GM18502 (cell line): ENCODE results near the gene ARHGAP8.

Experiments
- ATAC-seq: cut with Tn5 transposase; IDR thresholded peaks from one replicate; pipeline ENCODE4 v1.9.1; 2021; ENCODE audit warnings: mild to moderate bottlenecking; ENCODE audit not compliant: unreplicated experiment, poor library complexity

ARHGAP8 gene

DNA sequence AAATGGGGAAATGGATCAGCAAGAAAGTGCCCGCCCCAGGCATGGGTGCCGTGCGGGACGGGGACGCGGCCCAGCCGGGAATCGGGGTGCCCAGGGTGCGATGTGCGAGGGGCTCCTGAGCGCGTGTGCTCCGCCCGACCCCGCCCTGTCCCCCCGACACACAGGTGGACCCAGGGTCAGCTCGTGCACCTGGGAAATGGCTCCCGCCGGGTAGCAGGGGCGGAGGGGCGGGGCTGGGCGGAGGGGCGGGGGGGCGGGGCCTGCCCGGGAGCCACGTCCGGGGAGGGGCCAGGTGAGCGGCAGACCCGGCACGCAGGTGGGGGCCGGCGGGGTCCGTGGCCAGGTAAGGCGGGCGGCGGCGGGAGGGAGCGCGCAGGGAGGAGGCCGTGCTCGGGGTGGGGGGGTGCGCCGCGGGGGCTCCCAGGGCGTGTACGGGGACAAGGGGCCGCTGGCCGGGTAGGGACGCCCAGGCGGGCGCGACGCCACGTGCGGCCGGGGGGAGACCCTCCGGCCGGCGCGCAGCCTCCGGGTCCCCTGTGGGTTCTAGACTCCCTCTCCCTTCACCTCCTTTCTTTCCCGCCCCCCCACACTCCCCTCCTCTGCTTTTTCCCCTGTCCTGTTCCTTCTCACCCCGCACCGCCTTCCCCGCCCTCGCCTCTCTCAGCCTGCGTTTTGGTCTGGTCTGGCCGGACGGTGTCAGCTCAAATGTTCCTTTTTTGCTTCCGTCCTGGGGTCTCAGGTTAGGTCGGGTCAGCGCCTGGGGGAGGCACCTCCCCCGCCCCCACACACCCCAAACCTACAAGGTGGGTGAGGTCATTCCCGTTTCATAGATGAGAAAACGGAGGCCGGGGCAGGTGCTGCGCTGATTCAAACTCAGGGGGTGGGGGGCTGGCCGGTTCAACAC lies at the start of gene ARHGAP8:
Gene ARHGAP8, plus strand, starts transcription at position 291 of the 904 bp plus-strand sequence. CDS start 33,953 bp downstream, outside the sequence.
- ATAC-seq, result no peak

DNA sequence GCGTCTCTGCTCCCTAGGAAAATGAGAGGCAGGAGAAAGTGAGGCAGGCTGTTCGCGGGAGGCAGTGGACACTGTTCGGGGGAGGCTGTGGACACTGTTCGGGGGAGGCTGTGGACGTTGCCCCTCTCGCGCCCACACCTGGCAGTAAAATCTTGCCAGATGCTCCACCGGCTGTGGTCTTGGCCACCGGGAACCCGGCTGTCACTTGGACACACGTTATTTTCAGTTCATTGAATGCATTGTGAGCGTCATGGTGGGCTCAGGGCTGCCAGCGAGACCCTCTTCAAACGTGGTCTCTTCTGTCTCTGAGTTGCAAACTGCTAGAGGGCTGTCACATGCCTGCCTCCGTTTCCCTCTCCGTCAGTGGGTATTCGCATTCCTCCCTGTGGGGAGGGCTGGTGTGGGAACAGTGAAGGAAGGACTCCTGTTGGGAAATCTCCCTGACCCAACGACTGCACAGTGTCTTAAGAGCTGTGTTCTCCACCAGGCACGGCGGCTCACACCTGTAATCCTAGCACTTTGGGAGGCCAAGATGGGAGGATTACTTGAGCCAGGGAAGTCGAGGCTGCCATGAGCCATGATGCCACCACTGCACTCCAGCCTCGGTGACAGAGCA lies 49.0 kb upstream of the ARHGAP8 start:
- no peak for ATAC-seq

DNA sequence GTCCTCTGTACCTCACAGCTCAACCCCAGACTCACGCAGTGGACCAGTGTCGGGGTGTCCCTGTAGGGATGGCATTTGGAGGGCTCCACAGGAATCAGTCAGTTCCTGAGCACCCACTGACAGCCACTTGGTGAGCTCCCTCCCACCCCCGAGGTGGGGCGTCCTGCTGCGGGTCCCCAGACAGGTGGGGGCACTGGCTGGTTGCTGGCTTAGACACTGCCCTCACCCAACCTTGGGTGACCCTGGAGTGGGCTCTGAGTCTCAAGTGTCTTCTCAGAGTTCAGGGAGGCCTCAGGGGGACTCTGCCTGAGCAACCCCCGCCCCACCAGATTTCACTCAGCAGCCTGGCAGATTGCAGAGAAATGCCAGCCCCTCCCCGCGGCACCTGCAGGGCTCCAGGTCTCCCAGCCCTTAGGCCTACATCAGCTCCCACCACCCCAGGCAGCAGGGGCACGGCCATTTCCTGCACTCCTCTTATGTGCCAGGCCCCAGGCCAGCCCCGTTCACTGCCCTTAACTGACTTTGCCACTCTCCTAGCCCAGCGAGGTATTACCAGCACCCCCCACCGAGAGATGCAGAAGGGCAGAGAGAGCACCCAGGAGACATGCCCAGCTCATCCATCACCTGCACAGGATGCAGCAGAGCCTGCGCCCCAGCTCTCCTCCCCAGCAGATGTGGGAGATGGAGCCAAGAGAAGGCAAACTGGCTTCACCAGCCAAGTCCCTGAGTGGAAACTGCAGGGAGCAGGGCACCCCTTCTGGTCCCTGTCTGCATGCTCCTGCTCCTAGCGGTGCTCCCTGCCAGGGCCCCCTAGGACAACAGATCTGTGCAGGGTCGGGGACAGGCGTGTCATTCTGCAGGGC lies 48.0 kb upstream of the ARHGAP8 start:
- no peak for ATAC-seq

DNA sequence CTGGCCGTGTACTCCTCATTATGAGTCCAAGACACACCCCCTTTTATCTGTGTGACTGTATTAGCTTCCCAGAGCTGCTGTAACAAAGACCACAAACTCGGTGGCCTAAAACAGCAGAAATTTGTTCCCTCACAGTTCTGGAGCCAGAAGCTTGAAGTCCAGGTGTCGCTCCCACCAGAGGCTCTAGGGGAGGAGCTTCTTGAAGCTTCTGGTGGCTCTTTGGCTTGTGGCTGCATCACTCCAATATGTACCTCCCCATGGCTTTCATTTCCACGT lies 47.4 kb upstream of the ARHGAP8 start:
- no peak for ATAC-seq

DNA sequence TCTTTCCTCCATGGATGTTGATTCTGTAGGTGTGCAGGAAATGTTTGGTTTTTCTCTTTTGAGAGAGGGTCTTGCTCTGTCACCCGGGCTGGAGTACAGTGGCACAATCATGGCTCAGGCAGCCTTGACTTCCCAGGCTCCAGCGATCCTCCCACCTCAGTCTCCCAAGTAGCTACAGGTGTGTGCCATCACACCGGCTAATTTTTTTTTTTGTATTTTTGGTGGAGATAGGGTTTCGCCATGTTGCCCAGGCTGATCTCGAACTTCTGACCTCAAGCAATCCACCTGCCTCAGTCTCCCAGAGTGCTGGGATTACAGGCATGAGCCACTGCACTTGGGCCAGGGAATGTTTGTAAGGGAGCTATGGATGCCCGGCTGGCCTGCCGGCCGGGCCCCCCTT lies 45.9 kb upstream of the ARHGAP8 start:
- ATAC-seq, result no peak

DNA sequence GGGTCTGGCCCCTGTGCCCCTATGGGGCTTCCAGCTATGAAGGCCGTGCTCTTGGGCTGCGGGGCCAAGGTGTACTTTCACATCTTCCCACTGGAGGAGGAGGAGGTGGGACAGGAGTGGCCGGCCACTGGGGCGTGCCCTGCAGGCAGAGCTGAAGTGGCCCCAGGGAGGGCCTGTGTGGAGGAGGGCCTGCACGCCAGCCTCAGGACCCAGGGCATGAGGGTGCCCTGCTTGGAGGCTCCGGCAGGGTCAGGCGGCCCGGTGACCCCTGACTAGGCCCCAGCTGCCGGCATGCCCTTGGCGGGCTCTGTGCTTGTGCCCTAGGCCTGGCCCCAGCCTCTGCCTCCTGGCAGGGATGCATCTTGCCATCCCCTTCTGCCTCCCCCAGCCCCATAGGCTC lies 45.2 kb upstream of the ARHGAP8 start:
- ATAC-seq, result no peak

DNA sequence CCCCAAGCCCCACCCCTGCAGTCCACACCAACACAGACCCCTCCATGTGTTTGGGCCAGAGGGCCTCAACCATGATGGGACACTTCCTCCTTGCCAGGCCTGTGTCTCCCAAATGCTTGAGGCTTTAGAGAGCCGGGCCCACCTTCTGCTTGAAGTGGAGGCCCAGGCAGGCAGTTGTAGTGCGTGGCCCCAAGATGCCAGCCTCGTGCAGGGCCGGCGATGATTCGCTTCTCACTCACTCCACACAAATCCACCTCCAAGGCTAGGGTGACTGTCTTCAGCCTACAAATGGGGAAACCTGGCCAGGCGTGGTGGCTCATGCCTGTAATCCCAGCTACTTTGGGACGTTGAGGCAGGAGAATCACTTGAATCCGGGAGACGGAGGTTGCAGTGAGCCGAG lies 44.6 kb upstream of the ARHGAP8 start:
- ATAC-seq, result no peak

DNA sequence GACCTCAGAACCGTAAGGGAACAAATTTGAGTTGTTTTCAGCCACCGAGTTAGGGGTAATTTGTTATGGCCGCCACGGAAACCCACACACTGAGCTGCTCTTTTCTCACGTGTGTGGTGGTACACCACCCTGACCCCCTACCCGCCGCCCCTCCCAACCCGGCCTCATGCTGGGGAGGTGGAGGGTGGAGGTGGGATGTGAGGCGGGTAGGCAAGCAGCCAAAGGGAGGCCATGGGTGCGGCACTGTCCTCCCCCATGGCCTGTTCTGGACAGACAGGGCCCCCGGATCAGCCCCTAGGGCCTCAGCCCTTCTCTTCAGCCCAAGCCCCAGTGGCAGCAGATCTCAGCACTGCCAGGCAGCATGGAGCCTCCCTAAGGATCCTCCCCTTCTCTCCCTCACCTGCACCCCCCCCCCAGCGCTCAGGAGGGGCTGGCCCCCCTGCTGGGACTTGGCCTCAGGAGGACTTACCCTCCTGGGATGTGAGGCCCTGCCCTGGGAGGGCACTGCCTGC lies 42.4 kb upstream of the ARHGAP8 start:
- no peak for ATAC-seq

DNA sequence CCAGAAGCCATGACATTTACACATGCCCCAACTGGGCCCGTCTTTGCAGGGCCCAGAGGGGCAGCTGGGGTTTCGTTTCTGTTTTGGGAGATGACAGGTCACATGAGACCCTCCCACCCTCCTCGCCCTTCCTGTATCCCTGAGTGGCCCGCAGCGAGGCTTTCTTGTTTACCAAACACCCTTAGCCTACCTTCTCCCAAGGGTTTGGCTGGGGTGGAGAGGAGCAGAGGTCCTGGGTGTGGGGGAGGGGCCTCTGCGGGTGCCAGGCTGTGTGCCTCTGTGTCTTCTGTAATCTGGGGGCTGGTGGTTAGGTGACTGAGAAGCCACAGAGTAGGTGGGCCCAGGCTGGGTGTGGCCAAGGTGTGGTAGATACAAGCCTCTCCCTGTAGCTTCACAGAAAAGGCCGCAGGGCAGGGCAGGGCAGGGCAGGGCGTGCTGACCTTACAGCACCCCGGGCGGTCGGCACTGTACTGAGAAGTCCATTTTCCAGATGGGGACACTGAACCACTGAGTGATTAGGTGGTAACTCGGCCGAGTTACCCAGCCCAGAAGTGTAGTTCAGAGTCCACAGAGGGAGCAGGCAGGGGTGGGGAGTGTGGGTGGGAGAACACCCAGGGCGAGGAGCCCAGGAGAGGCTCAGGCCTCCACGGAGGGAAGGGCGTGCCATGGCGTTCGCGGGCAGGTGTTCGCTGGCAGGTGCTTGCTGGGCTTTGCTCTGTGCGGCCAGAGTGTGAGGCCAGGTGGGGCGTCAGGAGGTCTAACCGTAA lies 41.7 kb upstream of the ARHGAP8 start:
- no peak for ATAC-seq

DNA sequence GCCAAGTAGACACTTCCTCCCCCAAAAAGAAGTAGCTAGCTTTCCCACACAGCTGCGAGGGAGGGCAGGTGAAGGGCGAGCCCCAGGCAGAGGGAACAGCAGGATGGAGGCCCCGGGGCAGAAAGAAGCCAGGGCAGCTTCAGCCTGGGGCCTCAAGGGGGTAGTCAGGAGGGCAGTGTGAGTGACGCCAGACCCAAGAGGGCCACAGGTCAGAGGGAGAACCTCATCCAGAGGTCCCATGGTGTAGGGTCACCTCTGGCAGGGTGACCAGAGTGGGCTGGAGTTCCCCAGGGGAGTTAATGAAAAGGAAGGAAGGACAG lies 41.2 kb upstream of the ARHGAP8 start:
- no peak for ATAC-seq

DNA sequence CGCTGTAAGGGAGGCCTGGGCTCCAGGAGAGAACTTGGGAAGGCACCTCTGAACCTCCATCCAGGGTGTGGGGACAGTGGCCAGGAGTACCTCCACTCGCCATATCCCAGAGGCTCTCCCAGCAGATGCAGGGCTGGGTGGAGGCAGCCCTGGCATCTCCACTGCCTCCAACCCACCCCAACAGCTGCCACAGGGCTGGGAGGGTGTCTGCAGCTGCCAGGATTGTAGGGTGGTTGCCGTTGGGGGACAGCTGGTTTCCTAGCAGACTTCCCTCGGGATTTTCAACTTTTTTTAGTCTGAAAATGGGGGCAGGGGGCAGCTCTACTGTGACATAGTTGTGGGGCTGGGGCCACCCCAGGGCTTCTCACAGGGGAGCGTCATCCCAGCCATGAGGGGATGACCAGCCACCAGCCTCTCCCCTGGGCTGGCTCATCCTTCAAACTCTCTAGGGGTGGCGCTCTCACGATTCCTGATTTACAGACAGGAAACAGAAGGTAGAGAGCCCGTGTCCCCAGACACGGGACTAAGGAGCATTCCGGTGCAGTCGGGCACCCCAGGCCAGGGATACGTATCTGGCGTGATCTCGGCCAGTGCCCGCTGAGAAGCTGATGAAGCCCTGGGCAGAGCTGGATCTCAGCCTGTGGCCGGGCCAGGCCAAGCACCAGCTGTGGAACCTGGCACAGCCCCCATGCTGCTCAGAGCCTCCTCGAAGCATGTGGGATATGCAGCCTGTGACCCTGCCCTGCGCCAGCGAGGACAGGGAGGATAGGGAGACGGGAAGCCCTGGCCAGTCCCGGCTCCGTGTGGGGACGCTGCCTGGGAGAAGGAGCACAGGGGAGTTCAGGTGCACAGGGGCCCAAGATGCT lies 40.5 kb upstream of the ARHGAP8 start:
- no peak for ATAC-seq

DNA sequence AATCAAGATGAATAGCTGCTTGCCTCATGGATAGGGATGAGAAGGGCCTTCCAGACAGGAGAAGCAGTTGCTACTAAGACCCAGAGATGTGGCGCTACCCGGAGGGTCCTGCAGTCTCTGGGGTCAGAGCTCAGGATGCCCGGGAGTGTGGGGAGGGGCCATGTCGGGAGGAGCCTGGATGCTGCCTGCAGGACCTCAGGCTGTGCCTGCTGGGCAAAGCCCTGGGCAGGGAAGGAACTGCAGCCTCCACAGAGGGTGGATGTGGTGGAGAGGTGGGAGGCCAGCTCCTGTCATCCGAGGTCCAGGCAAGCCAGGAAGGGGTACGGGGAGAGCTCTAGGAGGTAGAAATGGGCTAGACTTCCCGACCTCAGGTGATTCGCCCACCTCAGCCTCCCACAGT lies 39.4 kb upstream of the ARHGAP8 start:
- no peak for ATAC-seq

DNA sequence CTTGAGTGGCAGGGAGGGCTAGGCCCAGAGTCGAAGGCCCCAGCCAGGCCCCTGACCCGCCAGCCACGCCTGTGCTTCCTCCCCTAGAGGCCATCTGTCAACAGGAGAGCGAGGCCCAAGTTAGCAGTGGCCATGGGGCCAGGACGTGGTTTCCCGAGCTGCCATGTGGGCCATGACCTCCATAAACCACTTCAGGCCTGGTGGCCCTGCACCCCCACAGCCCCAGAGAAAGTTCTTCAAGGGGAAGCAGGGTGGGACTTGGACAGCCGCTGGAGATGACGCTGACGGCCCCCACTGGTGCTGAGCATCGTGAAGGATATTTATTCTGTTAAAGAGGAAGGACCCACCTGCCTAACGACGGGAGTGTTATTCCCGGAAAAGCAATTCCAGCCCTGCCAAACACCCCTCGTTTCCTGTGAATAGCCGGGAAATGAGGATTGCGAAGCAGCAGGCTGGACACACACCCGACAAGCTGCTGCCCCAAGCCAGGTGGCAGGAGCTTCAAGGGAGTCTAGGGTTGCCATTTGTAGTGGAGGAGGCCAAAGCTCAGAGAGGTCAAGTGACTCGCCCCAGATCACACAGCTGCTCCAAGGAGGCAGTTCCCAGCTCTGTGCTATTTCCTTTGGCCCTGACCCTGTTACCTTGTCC lies 37.5 kb upstream of the ARHGAP8 start:
- no peak for ATAC-seq

DNA sequence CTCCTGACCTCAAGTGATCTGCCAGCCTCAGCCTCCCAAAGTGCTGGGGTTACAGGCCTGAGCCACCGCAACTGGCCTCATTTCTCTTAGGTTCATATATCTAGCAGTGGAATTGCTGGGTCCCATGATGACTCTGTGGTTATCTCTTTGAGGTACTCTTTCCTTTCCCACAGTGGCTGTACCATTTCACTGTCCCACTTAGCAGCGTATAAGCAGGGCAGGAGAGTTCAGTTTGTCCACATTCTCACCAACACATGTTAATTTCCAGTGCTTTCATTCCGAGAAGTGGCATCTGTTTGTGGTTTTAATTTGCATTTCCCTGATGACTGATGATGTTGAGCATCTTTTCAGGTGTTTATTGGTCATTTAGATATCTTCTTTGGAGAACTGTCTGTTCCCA lies 34.0 kb upstream of the ARHGAP8 start:
- no peak for ATAC-seq

DNA sequence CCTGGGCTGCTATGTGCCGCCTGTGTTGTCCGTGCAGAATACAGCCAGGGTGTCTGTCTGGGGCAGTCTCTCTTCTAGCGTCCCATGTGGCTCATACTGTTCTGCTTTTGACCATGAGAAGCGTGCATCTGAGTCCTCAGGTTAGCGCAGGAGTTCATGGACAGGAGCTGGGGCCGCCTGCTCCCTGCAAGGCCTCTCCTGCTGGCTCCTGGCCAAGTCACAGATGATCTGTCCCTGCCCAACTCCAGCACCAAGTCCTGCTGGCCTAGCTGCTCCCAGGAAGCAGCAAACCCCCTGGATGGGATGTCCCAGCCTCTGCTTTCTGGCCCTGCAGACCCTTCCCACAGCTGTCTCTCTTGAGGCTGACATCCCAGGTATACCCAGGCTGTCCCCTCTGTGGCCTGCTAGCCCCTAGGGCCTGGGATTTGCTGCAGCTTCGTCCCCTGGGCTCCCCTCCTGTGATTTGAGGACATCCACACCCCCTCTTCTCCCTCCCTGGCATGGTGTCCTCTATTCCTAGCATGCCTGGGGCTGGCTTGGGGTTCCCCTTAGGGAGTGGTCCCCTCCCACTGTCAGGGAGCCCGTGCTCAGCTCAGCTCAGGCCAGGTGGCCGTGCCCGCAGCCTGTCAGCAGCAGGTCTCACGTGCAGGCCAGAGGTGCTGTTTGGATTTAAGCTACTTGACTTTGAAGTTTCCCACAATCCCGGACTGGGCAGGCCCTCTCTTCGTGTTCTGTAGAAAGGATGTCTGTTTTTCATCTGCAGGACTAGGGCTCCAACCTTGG lies 32.6 kb upstream of the ARHGAP8 start:
- ATAC-seq, result no peak

DNA sequence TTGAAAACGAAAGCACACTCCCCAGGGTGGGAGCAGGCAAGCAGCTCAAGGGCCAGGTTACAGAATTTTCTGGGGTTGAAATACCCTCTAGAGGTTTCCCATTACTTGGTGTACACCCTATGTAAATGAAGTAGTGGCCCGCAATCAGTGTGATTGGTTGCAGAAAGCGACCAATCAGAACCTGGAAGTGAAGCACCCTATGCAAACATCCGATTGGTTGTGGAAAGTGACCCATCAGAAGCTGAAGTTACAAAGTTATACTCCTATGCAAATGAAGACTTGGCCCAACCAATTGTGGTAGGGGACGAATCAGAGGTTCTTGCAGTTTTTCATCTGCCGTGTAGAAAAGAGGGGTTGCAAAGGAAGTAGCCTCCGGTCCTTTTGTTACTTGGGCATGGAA lies 31.2 kb upstream of the ARHGAP8 start:
- ATAC-seq, result no peak

DNA sequence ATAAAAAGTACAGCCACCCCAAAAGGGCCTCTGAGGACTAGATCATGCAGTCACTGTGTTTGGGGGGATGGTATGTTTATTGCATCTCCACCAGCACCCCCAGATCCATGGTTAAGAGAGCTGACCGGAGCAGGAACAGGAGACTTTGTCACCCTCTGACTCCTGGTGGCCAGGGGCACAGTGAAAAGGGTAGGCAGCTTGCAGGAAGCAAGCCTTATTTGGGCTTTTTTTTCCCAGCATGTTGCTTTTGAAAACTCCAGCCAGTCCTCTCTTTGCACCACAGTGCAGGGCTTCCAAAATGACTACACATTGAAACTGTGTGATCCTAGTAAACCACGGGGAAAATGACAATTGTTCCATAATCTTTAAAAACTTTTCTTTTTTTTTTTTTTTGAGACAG lies 29.8 kb upstream of the ARHGAP8 start:
- no peak for ATAC-seq

DNA sequence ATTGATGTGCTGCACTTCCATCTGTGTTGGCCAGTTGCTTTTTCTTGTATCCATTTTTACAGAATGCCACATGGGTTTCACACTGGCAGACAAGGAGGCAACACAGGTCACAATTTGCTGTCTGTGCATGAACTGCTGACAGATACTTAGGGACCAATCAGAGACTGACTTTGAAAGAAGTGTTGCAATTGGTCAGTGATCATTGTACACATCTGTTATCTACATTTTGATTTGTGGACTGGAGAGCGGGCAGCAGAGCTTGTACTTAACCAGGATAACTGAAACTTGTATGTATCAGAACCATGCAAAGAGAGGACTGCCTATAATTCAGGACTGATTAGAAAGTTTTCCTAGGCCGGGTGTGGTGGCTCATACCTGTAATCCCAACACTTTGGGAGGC lies 28.6 kb upstream of the ARHGAP8 start:
- no peak for ATAC-seq
